Measurements from ENCODE around the gene ACTL8. TPM values are rescaled to one million over a fixed set of nuclear protein-coding genes. Genes with fewer than 3 reads are reported as not detected.
"Not testable (repeated sequence)": the region's sequence is repeated elsewhere in the genome, so short reads cannot be mapped to it uniquely, and the experiment has no call there.

The ACTL8 gene
- total and polyA plus RNA-seq, 2 donors (not counting 1 experiment from before 2014, with no cell fraction given): 0.15 TPM; not detected in 1

DNA sequence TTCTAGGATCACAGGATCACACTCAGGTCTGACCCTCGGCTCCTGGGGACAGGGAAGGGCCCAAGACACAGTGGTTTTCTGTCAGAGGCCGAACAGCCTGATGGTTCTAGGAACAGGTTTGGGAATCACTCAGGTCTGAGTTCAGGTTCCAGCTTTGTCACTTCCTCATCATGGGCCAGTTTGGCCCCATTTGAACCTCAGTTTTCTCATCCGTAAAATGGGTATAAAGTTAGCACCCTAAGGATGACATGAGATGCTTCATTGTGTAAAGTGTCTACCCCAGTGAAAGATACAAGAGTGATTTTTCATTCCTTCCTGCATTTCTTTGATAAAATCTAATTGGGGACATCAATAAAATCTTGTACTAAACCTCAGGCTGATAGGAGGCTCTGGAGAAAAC is 11.2 kb upstream of the ACTL8 start:
- H3K79me2 ChIP-seq (ENCODE audit: control insufficient read depth, insufficient read depth, low read length): no peaks in the 10 kb centered on the region
- no peaks in the 10 kb centered on the region for H3K4me1 ChIP-seq (ENCODE audit: control insufficient read depth, extremely low read depth, insufficient read depth, low read length)
- no peaks in the 10 kb centered on the region for H3K36me3 ChIP-seq (ENCODE audit: control insufficient read depth, insufficient read depth, low read length)
- no peak overlapping the region for H2AFZ ChIP-seq (ENCODE audit: low read length)
- no peak overlapping the region for H3K4me3 ChIP-seq (replicated peaks in 1 of 4; ENCODE audit: control extremely low read depth in 1 of 4, insufficient read depth in 1 of 4, low read depth in 3 of 4, low read length in 4 of 4)
- TF ChIP-seq, protein P1, sequence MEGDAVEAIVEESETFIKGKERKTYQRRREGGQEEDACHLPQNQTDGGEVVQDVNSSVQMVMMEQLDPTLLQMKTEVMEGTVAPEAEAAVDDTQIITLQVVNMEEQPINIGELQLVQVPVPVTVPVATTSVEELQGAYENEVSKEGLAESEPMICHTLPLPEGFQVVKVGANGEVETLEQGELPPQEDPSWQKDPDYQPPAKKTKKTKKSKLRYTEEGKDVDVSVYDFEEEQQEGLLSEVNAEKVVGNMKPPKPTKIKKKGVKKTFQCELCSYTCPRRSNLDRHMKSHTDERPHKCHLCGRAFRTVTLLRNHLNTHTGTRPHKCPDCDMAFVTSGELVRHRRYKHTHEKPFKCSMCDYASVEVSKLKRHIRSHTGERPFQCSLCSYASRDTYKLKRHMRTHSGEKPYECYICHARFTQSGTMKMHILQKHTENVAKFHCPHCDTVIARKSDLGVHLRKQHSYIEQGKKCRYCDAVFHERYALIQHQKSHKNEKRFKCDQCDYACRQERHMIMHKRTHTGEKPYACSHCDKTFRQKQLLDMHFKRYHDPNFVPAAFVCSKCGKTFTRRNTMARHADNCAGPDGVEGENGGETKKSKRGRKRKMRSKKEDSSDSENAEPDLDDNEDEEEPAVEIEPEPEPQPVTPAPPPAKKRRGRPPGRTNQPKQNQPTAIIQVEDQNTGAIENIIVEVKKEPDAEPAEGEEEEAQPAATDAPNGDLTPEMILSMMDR (conservative IDR thresholded peaks at IDR 0.05 in 1 of 2, IDR thresholded peaks at IDR 0.05 in 1 of 2; ENCODE audit: low read depth in 1 of 2, low read length in 2 of 2): no peak
- TF ChIP-seq EZH2 (IDR thresholded peaks at IDR 0.05; ENCODE audit: low read length, missing control alignments): no peak
- no peak overlapping the region for H3K9ac ChIP-seq (ENCODE audit: insufficient read depth, low read length)
- no peaks in the 10 kb centered on the region for H4K20me1 ChIP-seq (ENCODE audit: control insufficient read depth, extremely low read depth, insufficient read depth, low read length)
- DNase-seq (ENCODE audit: low read depth in 2 of 2): no peak
- no peak overlapping the region for H3K27ac ChIP-seq (ENCODE audit: insufficient read depth, low read length)
- no peak overlapping the region for H3K4me2 ChIP-seq (ENCODE audit: extremely low read depth, insufficient read depth, low read length)
- peaks cover 3% of the 10 kb centered on the region for H3K27me3 ChIP-seq (ENCODE audit: control insufficient read depth, insufficient read depth, low read length)
- no peaks in the 10 kb centered on the region for H3K9me3 ChIP-seq (ENCODE audit: control insufficient read depth, insufficient read depth, low read depth, low read length)

DNA sequence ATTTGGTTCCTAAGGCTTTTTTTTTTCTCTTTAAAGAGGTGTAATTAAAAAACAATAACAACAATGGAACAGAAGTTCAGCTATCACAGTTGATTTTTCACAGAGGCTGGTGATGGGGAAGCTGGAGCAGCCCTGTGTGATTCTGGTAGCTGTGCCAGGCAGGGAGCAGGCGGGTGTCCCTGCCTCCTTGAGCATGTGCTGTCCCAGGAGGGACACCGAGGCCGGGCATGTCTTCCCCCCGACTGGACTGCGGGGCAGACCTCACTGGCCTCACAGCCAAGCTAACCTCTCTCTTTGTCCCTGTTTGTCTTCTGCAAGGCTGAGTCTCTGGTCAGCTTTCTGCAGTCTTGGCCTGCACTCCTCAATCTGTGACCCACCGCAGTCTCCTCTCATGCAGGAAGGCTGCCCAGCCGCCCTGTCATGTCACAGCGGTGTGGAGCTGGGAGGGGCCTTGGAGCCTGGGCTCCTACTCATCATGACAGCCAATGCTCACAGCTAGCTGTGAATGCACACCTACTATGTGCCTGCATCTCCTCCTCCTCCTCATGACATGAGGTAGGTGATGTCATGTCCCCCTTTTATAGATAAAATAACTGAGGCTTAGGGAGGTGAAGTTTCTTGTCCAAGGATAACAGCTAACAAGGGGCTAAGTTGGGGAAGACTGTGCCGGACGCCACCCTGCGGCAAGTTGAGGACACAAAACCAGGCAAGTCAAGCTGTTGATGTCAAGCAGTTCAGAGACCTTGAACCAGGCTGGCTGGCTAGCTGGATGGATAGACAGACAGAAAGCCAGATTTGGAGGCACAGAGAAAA is 10.3 kb upstream of the ACTL8 start:
- Histone ChIP-seq H3K4me3 (replicated peaks in 1 of 4; ENCODE audit: control extremely low read depth in 1 of 4, insufficient read depth in 1 of 4, low read depth in 3 of 4, low read length in 4 of 4) (no peak overlapping the region), H3K9me3 (ENCODE audit: control insufficient read depth, insufficient read depth, low read depth, low read length) (no peaks in the 10 kb centered on the region), H3K27ac (ENCODE audit: insufficient read depth, low read length) (no peak overlapping the region), H2AFZ (ENCODE audit: low read length) (no peak overlapping the region), H3K36me3 (ENCODE audit: control insufficient read depth, insufficient read depth, low read length) (no peaks in the 10 kb centered on the region), H3K27me3 (ENCODE audit: control insufficient read depth, insufficient read depth, low read length) (peaks cover 3% of the 10 kb centered on the region), H3K9ac (ENCODE audit: insufficient read depth, low read length) (no peak overlapping the region), H3K79me2 (ENCODE audit: control insufficient read depth, insufficient read depth, low read length) (no peaks in the 10 kb centered on the region), H4K20me1 (ENCODE audit: control insufficient read depth, extremely low read depth, insufficient read depth, low read length) (no peaks in the 10 kb centered on the region), H3K4me2 (ENCODE audit: extremely low read depth, insufficient read depth, low read length) (no peak overlapping the region), H3K4me1 (ENCODE audit: control insufficient read depth, extremely low read depth, insufficient read depth, low read length) (no peaks in the 10 kb centered on the region)
- TF ChIP-seq, protein P1 (conservative IDR thresholded peaks at IDR 0.05 in 1 of 2, IDR thresholded peaks at IDR 0.05 in 1 of 2; ENCODE audit: low read depth in 1 of 2, low read length in 2 of 2): no peak
- no peak for TF ChIP-seq EZH2 (IDR thresholded peaks at IDR 0.05; ENCODE audit: low read length, missing control alignments)
- no peak for DNase-seq (ENCODE audit: low read depth in 2 of 2)

DNA sequence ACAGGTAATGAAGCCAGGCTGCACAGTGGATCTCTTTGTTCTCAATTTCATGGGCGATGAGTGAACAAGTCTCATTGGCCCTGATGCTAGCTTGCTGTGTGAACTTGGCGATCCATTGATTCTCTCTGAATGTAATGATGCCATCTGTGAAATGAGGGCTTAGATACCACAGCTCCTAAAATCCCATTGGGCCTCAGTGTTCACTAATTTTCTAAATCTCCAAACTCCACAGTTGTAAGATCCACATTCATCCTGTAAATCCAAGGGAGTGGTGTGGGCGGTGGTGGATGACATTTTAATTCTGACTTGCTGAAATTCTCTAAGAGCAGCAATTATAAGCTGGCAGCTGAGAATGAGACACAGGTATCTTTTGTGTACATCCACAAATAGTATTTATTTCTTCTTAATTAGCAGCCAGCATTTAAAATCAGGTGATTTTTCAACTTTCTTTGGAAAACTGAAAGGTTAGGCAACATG is 9.6 kb upstream of the ACTL8 start:
- no peak overlapping the region for H3K9ac ChIP-seq (ENCODE audit: insufficient read depth, low read length)
- H3K36me3 ChIP-seq (ENCODE audit: control insufficient read depth, insufficient read depth, low read length): no peaks in the 10 kb centered on the region
- H3K9me3 ChIP-seq (ENCODE audit: control insufficient read depth, insufficient read depth, low read depth, low read length): no peaks in the 10 kb centered on the region
- TF ChIP-seq, protein P1 (conservative IDR thresholded peaks at IDR 0.05 in 1 of 2, IDR thresholded peaks at IDR 0.05 in 1 of 2; ENCODE audit: low read depth in 1 of 2, low read length in 2 of 2): no peak
- no peak for TF ChIP-seq EZH2 (IDR thresholded peaks at IDR 0.05; ENCODE audit: low read length, missing control alignments)
- no peaks in the 10 kb centered on the region for H3K4me1 ChIP-seq (ENCODE audit: control insufficient read depth, extremely low read depth, insufficient read depth, low read length)
- no peak for DNase-seq (ENCODE audit: low read depth in 2 of 2)
- no peaks in the 10 kb centered on the region for H4K20me1 ChIP-seq (ENCODE audit: control insufficient read depth, extremely low read depth, insufficient read depth, low read length)
- H3K79me2 ChIP-seq (ENCODE audit: control insufficient read depth, insufficient read depth, low read length): no peaks in the 10 kb centered on the region
- H3K4me2 ChIP-seq (ENCODE audit: extremely low read depth, insufficient read depth, low read length): no peak overlapping the region
- no peak overlapping the region for H2AFZ ChIP-seq (ENCODE audit: low read length)
- no peak overlapping the region for H3K4me3 ChIP-seq (replicated peaks in 1 of 4; ENCODE audit: control extremely low read depth in 1 of 4, insufficient read depth in 1 of 4, low read depth in 3 of 4, low read length in 4 of 4)
- H3K27me3 ChIP-seq (ENCODE audit: control insufficient read depth, insufficient read depth, low read length): peaks cover 3% of the 10 kb centered on the region
- no peak overlapping the region for H3K27ac ChIP-seq (ENCODE audit: insufficient read depth, low read length)

DNA sequence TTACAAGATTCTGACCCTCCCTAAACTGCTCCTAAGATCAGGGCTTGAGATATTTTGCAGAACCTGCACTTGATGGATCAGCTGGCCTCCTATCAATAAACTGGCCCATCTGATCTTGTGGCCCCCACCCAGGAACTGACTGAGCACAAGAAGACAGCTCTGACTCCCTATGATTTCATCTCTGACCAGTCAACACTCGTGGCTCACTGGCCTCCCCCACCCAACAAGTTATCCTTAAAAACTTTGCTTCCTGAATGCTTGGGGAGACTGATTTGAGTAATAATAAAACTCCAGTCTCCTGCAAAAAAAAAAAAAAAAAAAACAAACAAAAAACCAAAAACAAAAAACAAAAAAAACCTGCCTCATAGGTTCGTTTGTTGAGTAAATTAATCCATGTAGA is 8.9 kb upstream of the ACTL8 start:
- H3K27me3 ChIP-seq (ENCODE audit: control insufficient read depth, insufficient read depth, low read length); H3K4me1 ChIP-seq (ENCODE audit: control insufficient read depth, extremely low read depth, insufficient read depth, low read length); H3K9me3 ChIP-seq (ENCODE audit: control insufficient read depth, insufficient read depth, low read depth, low read length); H3K9ac ChIP-seq (ENCODE audit: insufficient read depth, low read length); H3K36me3 ChIP-seq (ENCODE audit: control insufficient read depth, insufficient read depth, low read length); H2AFZ ChIP-seq (ENCODE audit: low read length); H3K4me3 ChIP-seq (replicated peaks in 1 of 4; ENCODE audit: control extremely low read depth in 1 of 4, insufficient read depth in 1 of 4, low read depth in 3 of 4, low read length in 4 of 4); H3K4me2 ChIP-seq (ENCODE audit: extremely low read depth, insufficient read depth, low read length); H4K20me1 ChIP-seq (ENCODE audit: control insufficient read depth, extremely low read depth, insufficient read depth, low read length); H3K27ac ChIP-seq (ENCODE audit: insufficient read depth, low read length); DNase-seq (ENCODE audit: low read depth in 2 of 2); H3K79me2 ChIP-seq (ENCODE audit: control insufficient read depth, insufficient read depth, low read length): not testable (repeated sequence)
